ENCODE data around the gene RFX7. TPM values are rescaled to one million over a fixed set of nuclear protein-coding genes. Genes with fewer than 3 reads are reported as not detected.

The RFX7 gene
- total and polyA plus RNA-seq, 2 donors (not counting 1 experiment from before 2014, with no cell fraction given): 5.4 to 6.9 TPM

DNA sequence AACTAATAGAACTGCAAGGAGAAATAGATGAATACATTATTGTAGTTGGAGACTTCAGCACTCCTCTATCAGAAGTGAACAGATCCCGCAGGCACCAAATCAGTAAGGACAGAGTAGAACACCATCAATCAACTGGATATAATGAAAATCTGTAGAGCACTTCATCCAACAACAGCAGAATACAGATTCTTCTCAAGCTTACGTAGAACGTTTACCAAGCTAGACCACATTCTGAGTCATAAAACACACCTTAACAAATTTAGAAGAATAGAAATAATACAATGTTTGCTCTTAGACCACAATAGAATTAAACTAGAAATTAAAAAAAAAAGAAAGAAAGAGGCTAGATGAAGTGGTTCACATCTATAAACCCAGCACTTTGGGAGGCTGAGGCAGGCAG is 179.5 kb downstream of the RFX7 start:
- no peaks in the 10 kb centered on the region for H3K79me2 ChIP-seq (ENCODE audit: control insufficient read depth, insufficient read depth, low read length)
- H3K4me1 ChIP-seq (ENCODE audit: control insufficient read depth, extremely low read depth, insufficient read depth, low read length): no peaks in the 10 kb centered on the region
- H2AFZ ChIP-seq (ENCODE audit: low read length): no peak overlapping the region
- no peak overlapping the region for H3K9ac ChIP-seq (ENCODE audit: insufficient read depth, low read length)
- DNase-seq (ENCODE audit: low read depth in 2 of 2): no peak
- no peaks in the 10 kb centered on the region for H4K20me1 ChIP-seq (ENCODE audit: control insufficient read depth, extremely low read depth, insufficient read depth, low read length)
- H3K4me3 ChIP-seq (replicated peaks in 1 of 4; ENCODE audit: control extremely low read depth in 1 of 4, insufficient read depth in 1 of 4, low read depth in 3 of 4, low read length in 4 of 4): no peak overlapping the region
- H3K36me3 ChIP-seq (ENCODE audit: control insufficient read depth, insufficient read depth, low read length): no peaks in the 10 kb centered on the region
- TF ChIP-seq EZH2 (IDR thresholded peaks at IDR 0.05; ENCODE audit: low read length, missing control alignments): no peak
- H3K27me3 ChIP-seq (ENCODE audit: control insufficient read depth, insufficient read depth, low read length): no peaks in the 10 kb centered on the region
- H3K9me3 ChIP-seq (ENCODE audit: control insufficient read depth, insufficient read depth, low read depth, low read length): no peaks in the 10 kb centered on the region
- no peak overlapping the region for H3K4me2 ChIP-seq (ENCODE audit: extremely low read depth, insufficient read depth, low read length)
- no peak overlapping the region for H3K27ac ChIP-seq (ENCODE audit: insufficient read depth, low read length)

DNA sequence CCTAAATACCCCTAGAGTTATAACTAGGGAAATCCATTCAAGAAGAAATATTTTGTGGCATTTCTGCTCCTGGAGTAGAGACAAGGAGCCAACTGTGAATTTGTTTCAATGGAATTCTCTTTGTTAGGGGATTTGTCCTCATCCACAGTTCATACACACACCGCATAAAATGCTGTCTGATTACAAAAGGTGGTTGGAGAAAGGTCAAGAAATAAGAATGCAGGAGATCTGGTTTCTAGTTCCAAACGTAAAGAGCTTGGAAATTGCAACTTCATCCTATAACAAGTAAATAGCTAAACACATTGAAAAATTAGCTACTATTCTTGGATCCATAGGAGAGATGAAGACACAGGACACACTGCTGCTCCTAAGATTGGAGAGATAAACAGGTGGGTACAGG is 184.0 kb downstream of the RFX7 start:
- DNase-seq (ENCODE audit: low read depth in 2 of 2): no peak
- Histone ChIP-seq H3K9ac (ENCODE audit: insufficient read depth, low read length) (no peak overlapping the region), H3K9me3 (ENCODE audit: control insufficient read depth, insufficient read depth, low read depth, low read length) (no peaks in the 10 kb centered on the region), H3K4me3 (replicated peaks in 1 of 4; ENCODE audit: control extremely low read depth in 1 of 4, insufficient read depth in 1 of 4, low read depth in 3 of 4, low read length in 4 of 4) (no peak overlapping the region), H4K20me1 (ENCODE audit: control insufficient read depth, extremely low read depth, insufficient read depth, low read length) (no peaks in the 10 kb centered on the region), H3K36me3 (ENCODE audit: control insufficient read depth, insufficient read depth, low read length) (no peaks in the 10 kb centered on the region), H2AFZ (ENCODE audit: low read length) (no peak overlapping the region), H3K27me3 (ENCODE audit: control insufficient read depth, insufficient read depth, low read length) (no peaks in the 10 kb centered on the region), H3K27ac (ENCODE audit: insufficient read depth, low read length) (no peak overlapping the region), H3K4me2 (ENCODE audit: extremely low read depth, insufficient read depth, low read length) (no peak overlapping the region), H3K79me2 (ENCODE audit: control insufficient read depth, insufficient read depth, low read length) (no peaks in the 10 kb centered on the region), H3K4me1 (ENCODE audit: control insufficient read depth, extremely low read depth, insufficient read depth, low read length) (no peaks in the 10 kb centered on the region)
- TF ChIP-seq, protein P1, sequence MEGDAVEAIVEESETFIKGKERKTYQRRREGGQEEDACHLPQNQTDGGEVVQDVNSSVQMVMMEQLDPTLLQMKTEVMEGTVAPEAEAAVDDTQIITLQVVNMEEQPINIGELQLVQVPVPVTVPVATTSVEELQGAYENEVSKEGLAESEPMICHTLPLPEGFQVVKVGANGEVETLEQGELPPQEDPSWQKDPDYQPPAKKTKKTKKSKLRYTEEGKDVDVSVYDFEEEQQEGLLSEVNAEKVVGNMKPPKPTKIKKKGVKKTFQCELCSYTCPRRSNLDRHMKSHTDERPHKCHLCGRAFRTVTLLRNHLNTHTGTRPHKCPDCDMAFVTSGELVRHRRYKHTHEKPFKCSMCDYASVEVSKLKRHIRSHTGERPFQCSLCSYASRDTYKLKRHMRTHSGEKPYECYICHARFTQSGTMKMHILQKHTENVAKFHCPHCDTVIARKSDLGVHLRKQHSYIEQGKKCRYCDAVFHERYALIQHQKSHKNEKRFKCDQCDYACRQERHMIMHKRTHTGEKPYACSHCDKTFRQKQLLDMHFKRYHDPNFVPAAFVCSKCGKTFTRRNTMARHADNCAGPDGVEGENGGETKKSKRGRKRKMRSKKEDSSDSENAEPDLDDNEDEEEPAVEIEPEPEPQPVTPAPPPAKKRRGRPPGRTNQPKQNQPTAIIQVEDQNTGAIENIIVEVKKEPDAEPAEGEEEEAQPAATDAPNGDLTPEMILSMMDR (conservative IDR thresholded peaks at IDR 0.05 in 1 of 2, IDR thresholded peaks at IDR 0.05 in 1 of 2; ENCODE audit: low read depth in 1 of 2, low read length in 2 of 2): no peak
- no peak for TF ChIP-seq EZH2 (IDR thresholded peaks at IDR 0.05; ENCODE audit: low read length, missing control alignments)

DNA sequence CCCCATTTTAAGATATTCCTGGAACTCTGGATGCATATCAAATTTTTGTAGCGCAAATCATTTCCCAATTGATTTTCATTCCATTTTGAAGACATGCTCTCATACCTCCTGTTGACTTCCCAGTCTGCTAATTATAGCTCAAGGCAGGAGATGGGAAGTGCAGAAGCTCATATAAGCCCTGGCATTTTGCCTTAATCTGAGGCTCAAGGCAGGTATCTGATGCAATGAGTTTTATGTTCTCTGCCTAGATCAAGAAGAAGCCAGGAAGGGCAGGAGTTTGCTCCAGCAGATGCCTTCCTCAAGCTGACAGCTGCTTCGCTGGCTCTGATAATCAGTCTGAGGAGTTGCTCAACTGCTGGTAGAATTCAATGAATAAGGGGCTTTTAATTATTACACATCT is 184.7 kb downstream of the RFX7 start:
- no peaks in the 10 kb centered on the region for H3K9me3 ChIP-seq (ENCODE audit: control insufficient read depth, insufficient read depth, low read depth, low read length)
- no peak overlapping the region for H3K4me3 ChIP-seq (replicated peaks in 1 of 4; ENCODE audit: control extremely low read depth in 1 of 4, insufficient read depth in 1 of 4, low read depth in 3 of 4, low read length in 4 of 4)
- no peaks in the 10 kb centered on the region for H3K36me3 ChIP-seq (ENCODE audit: control insufficient read depth, insufficient read depth, low read length)
- H3K79me2 ChIP-seq (ENCODE audit: control insufficient read depth, insufficient read depth, low read length): no peaks in the 10 kb centered on the region
- H2AFZ ChIP-seq (ENCODE audit: low read length): no peak overlapping the region
- H3K9ac ChIP-seq (ENCODE audit: insufficient read depth, low read length): no peak overlapping the region
- no peak overlapping the region for H3K4me2 ChIP-seq (ENCODE audit: extremely low read depth, insufficient read depth, low read length)
- H3K27ac ChIP-seq (ENCODE audit: insufficient read depth, low read length): no peak overlapping the region
- H4K20me1 ChIP-seq (ENCODE audit: control insufficient read depth, extremely low read depth, insufficient read depth, low read length): no peaks in the 10 kb centered on the region
- TF ChIP-seq, protein P1 (conservative IDR thresholded peaks at IDR 0.05 in 1 of 2, IDR thresholded peaks at IDR 0.05 in 1 of 2; ENCODE audit: low read depth in 1 of 2, low read length in 2 of 2): no peak
- no peak for TF ChIP-seq EZH2 (IDR thresholded peaks at IDR 0.05; ENCODE audit: low read length, missing control alignments)
- DNase-seq (ENCODE audit: low read depth in 2 of 2): no peak
- no peaks in the 10 kb centered on the region for H3K4me1 ChIP-seq (ENCODE audit: control insufficient read depth, extremely low read depth, insufficient read depth, low read length)
- H3K27me3 ChIP-seq (ENCODE audit: control insufficient read depth, insufficient read depth, low read length): no peaks in the 10 kb centered on the region

Data from fibroblast of lung (primary cell).